ENCODE measurements around the gene CABCOCO1.

GRCh38 chr10:61779276-61779675, 116.5 kb downstream of the CABCOCO1 start:
- TF ChIP-seq CTCF (IDR thresholded peaks at IDR 0.05 in 2 of 3, conservative IDR thresholded peaks at IDR 0.05 in 1 of 3; ENCODE audit: control insufficient read depth in 2 of 3, extremely low read depth in 1 of 3, insufficient read depth in 1 of 3, low read depth in 3 of 3, low read length in 3 of 3) (no peak), RFX5 (IDR thresholded peaks at IDR 0.05; ENCODE audit: low read depth, low read length) (no peak)
